ENCODE data around the gene LDLRAD3.
A peak's percentile ranks its signal among the peaks of the same experiment; 100 is the strongest.

LDLRAD3 gene

GRCh38 chr11:35981581-35981980 is 37.7 kb downstream of the LDLRAD3 start:
- Histone ChIP-seq H3K4me1 (peaks cover 19% of the 10 kb centered on the region), H3K4me2 (peak overlapping the region; percentile 56), H3K4me3 (no peak overlapping the region), H4K20me1 (peaks cover 31% of the 10 kb centered on the region), H3K9me3 (peaks cover 52% of the 10 kb centered on the region), H3K27ac (0 out of 2 replicates have a peak overlapping the region, but pooled peaks have one; percentile 4), H3K9ac (no peak overlapping the region), H3K36me3 (peaks cover 45% of the 10 kb centered on the region), H3K27me3 (no peaks in the 10 kb centered on the region)
- no peak for TF ChIP-seq Cebpa-rat (IDR thresholded peaks at IDR 0.05)

- no peak overlapping the region for H3K27ac ChIP-seq
- 0 out of 2 replicates have a peak overlapping the region, but pooled peaks have one; percentile 56 for H3K4me2 ChIP-seq
- no peak overlapping the region for H3K9ac ChIP-seq
- peaks cover 44% of the 10 kb centered on the region for H3K36me3 ChIP-seq
- H4K20me1 ChIP-seq = peaks cover 31% of the 10 kb centered on the region
- no peaks in the 10 kb centered on the region for H3K27me3 ChIP-seq
- peaks cover 52% of the 10 kb centered on the region for H3K9me3 ChIP-seq
- H3K4me1 ChIP-seq = peaks cover 19% of the 10 kb centered on the region
- TF ChIP-seq Cebpa-rat (IDR thresholded peaks at IDR 0.05) = no peak
- H3K4me3 ChIP-seq = no peak overlapping the region
Observed at GRCh38 chr11:35982061-35982460, 38.2 kb downstream of the LDLRAD3 start.

- H3K27me3 ChIP-seq = no peaks in the 10 kb centered on the region
- H4K20me1 ChIP-seq = peaks cover 29% of the 10 kb centered on the region
- H3K27ac ChIP-seq = no peak overlapping the region
- no peak overlapping the region for H3K4me3 ChIP-seq
- TF ChIP-seq Cebpa-rat (IDR thresholded peaks at IDR 0.05) = no peak
- H3K9me3 ChIP-seq = peaks cover 68% of the 10 kb centered on the region
- no peak overlapping the region for H3K4me2 ChIP-seq
- no peak overlapping the region for H3K9ac ChIP-seq
- peaks cover 19% of the 10 kb centered on the region for H3K4me1 ChIP-seq
- peaks cover 42% of the 10 kb centered on the region for H3K36me3 ChIP-seq
Observed at GRCh38 chr11:35983981-35984380, 40.1 kb downstream of the LDLRAD3 start.

DNA sequence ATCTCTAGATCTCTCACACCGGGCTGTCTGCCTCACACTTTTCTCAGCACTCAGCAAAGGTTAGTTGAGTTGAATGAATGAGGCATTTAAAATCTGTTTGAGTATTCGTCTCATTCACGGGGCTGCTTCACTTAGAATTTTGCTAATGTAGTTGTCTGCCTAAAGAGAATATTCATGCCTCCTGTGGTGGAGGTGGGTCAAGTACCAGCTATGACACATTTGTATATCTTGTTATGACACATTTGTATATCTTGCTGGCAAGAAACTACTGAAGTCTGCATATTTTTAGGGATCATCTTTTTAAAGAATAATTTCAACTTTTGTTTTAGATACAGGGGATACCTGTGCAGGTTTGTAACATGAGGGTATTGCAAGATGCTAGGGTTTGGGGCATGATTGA is 43.1 kb downstream of the LDLRAD3 start:
- Histone ChIP-seq H3K9me3 (peaks cover 97% of the 10 kb centered on the region), H3K9ac (no peak overlapping the region), H3K27me3 (no peaks in the 10 kb centered on the region), H4K20me1 (peaks cover 16% of the 10 kb centered on the region; the same call in 1 of the 2 replicates), H3K27ac (no peak overlapping the region), H3K4me2 (no peak overlapping the region), H3K4me1 (peaks cover 4% of the 10 kb centered on the region; the same call in 1 of the 2 replicates), H3K4me3 (no peak overlapping the region), H3K36me3 (peaks cover 47% of the 10 kb centered on the region)
- TF ChIP-seq Cebpa-rat (IDR thresholded peaks at IDR 0.05) = no peak

DNA sequence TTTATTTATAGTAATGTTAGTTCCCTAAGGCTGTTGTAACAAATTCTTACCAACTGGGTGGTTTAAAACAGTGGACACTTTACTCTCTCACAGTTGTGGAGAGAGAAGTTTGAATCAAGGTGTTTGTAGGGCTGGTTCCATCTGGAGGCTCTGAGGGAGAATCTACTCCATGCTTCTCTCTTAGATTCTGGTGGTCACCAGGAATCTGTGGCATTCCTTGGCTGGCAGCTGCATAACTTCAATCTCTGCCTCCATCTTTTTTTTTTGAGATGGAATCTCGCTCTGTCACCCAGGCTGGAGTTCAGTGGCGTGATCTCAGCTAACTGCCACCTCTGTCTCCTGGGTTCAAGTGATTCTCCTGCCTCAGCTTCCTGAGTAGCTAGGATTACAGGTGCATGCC is 46.3 kb downstream of the LDLRAD3 start:
- Histone ChIP-seq H3K27me3 (no peaks in the 10 kb centered on the region), H4K20me1 (peaks cover 12% of the 10 kb centered on the region; the same call in 1 of the 2 replicates), H3K9ac (no peak overlapping the region), H3K4me2 (no peak overlapping the region), H3K27ac (no peak overlapping the region), H3K9me3 (peaks cover 93% of the 10 kb centered on the region), H3K4me1 (peaks cover 12% of the 10 kb centered on the region), H3K4me3 (no peak overlapping the region), H3K36me3 (peaks cover 37% of the 10 kb centered on the region)
- TF ChIP-seq Cebpa-rat (IDR thresholded peaks at IDR 0.05) = no peak

DNA sequence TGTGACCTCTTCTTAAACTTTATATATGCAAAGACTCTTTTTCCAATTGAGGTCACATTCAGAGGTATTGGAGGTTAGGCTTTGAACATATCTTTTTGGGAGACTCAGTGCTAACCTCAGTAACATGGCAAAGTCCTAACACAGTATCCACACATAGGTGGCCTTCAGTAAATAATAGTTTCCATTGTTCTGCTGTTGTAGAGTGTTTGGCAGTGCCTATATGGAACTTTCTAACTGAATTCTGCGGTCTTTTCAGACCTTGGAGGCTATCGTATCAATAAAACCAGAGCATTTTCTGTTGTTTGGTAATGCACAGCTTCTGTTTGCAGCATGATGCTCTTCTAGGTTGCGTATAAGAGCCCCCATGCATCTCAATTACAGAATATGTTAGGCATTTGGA is 47.0 kb downstream of the LDLRAD3 start:
- Histone ChIP-seq H3K9ac (no peak overlapping the region), H3K27ac (no peak overlapping the region), H3K36me3 (peaks cover 38% of the 10 kb centered on the region), H3K4me3 (no peak overlapping the region), H3K4me2 (no peak overlapping the region), H3K27me3 (no peaks in the 10 kb centered on the region), H3K9me3 (peaks cover 93% of the 10 kb centered on the region), H4K20me1 (peaks cover 12% of the 10 kb centered on the region; the same call in 1 of the 2 replicates), H3K4me1 (peaks cover 12% of the 10 kb centered on the region)
- TF ChIP-seq Cebpa-rat (IDR thresholded peaks at IDR 0.05) = no peak

DNA sequence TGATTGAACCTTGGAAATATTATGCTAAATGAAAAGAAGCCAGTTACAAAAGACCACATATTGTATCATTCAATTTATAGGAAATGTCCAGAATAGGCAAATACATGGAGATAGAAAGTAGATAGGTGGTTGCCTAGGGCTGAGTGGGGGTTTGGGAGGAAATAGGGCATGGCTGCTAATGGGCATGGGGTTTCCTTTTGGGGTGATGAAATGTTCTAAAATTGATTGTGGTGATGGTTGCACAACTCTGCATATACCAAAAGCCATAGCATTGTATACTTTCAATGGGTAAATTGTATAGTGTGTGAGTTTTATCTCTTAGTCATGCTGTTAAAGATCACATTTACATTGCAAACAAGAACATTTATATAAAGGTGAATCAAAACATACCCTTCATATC is 48.7 kb downstream of the LDLRAD3 start:
- Histone ChIP-seq H3K27ac (no peak overlapping the region), H3K27me3 (no peaks in the 10 kb centered on the region), H4K20me1 (peaks cover 22% of the 10 kb centered on the region; the same call in 1 of the 2 replicates), H3K4me2 (peak overlapping the region; percentile 9; the same call in 1 of the 2 replicates), H3K36me3 (peaks cover 48% of the 10 kb centered on the region), H3K4me1 (peaks cover 12% of the 10 kb centered on the region), H3K9ac (no peak overlapping the region), H3K4me3 (no peak overlapping the region), H3K9me3 (peaks cover 93% of the 10 kb centered on the region)
- TF ChIP-seq Cebpa-rat (IDR thresholded peaks at IDR 0.05) = no peak

- Histone ChIP-seq H3K9me3 (peaks cover 93% of the 10 kb centered on the region), H3K4me3 (no peak overlapping the region), H3K27ac (no peak overlapping the region), H3K4me2 (no peak overlapping the region), H4K20me1 (peaks cover 40% of the 10 kb centered on the region; the same call in 1 of the 2 replicates), H3K9ac (no peak overlapping the region), H3K27me3 (no peaks in the 10 kb centered on the region), H3K36me3 (peaks cover 53% of the 10 kb centered on the region), H3K4me1 (peaks cover 12% of the 10 kb centered on the region)
- TF ChIP-seq Cebpa-rat (IDR thresholded peaks at IDR 0.05) = no peak
Observed at GRCh38 chr11:35994421-35994820, 50.6 kb downstream of the LDLRAD3 start.

DNA sequence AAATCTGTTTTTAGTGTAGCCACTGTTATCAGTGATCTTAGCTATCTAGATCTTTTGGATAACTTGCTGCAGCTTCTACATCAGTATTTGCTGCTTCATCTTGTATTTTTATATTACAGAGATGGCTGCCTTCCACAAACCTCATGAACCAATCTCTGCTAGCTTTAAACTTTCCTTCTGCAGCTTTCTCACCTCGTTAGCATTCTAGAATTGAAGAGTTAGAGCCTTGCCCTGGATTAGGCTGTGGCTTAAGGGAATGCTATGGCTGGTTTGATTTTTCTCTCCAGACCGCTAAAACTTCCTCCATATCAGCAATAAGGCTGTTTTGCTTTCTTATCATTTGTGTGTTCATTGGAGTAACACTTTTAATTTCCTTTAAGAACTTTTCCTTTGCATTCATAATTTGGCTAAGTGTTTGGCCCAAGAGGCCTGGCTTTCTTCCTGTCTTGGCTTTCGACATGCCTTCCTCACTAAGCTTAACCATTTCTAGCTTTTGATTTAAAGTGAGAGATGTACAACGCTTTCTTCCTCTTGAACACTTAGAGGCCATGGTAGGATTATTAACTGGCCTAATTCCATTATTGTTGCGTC is 51.9 kb downstream of the LDLRAD3 start:
- H3K9ac ChIP-seq = no peak overlapping the region
- H3K27me3 ChIP-seq = no peaks in the 10 kb centered on the region
- no peak for TF ChIP-seq Cebpa-rat (IDR thresholded peaks at IDR 0.05)
- H3K27ac ChIP-seq = no peak overlapping the region
- peaks cover 86% of the 10 kb centered on the region for H3K9me3 ChIP-seq
- H3K4me2 ChIP-seq = no peak overlapping the region
- no peak overlapping the region for H3K4me3 ChIP-seq
- H4K20me1 ChIP-seq = peaks cover 39% of the 10 kb centered on the region; the same call in 1 of the 2 replicates
- peaks cover 18% of the 10 kb centered on the region for H3K4me1 ChIP-seq
- peaks cover 57% of the 10 kb centered on the region for H3K36me3 ChIP-seq

DNA sequence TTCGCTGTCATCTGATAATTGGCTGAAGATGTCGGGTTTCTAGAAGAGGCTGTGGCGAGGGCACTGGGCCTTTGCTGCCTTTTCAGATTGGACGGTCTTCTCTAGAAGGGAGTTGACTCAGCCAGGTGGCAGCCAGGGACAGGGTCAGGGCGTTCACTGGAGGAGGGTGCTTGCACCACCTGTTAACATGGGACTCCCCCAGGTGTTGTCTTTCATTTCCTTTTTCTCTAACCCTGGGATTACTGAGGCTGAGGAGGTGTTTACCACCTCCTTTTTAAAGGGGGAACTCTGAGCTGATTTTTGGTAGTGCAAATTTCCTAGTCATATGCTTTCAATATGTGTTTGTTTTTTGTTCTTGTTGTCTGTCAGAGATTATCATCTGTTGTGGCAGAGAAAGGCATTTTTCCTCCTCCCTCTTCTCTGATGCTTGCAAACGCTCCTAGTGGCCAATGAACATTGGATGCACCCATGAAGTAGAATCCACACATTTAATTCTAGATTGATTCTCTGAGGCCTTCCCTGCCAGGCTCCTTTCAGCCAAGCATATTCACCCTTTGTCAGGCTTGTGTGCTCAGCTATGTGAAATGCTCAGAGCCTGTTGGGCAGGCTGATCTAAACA is 54.1 kb downstream of the LDLRAD3 start:
- no peak overlapping the region for H3K4me2 ChIP-seq
- H3K27me3 ChIP-seq = no peaks in the 10 kb centered on the region

More for the DNA sequence above, 54.1 kb downstream of the LDLRAD3 start:
- H3K36me3 ChIP-seq = peaks cover 69% of the 10 kb centered on the region
- no peak overlapping the region for H3K27ac ChIP-seq
- H3K9ac ChIP-seq = no peak overlapping the region
- peaks cover 48% of the 10 kb centered on the region; the same call in 1 of the 2 replicates for H4K20me1 ChIP-seq
- no peak overlapping the region for H3K4me3 ChIP-seq
- peaks cover 8% of the 10 kb centered on the region for H3K4me1 ChIP-seq
- no peak for TF ChIP-seq Cebpa-rat (IDR thresholded peaks at IDR 0.05)
- H3K9me3 ChIP-seq = peaks cover 83% of the 10 kb centered on the region

All from BLaER1 (cell line).